ENCODE results near the gene GNPDA1. TPM values are rescaled to one million over a fixed set of nuclear protein-coding genes. Genes with fewer than 3 reads are reported as not detected.
"Not testable (repeated sequence)": the region's sequence is repeated elsewhere in the genome, so short reads cannot be mapped to it uniquely, and the experiment has no call there.

Gene GNPDA1
- total RNA-seq, 1 donor from 2014 or later = 43.7 TPM

- intact Hi-C loops (cut with micrococcal nuclease); H3K27ac Mint-ChIP-seq; H3K36me3 Mint-ChIP-seq (ENCODE audit: low read depth); H3K9me3 Mint-ChIP-seq; DNase-seq (ENCODE audit: low spot score); H3K27me3 Mint-ChIP-seq (ENCODE audit: low read depth); H3K4me3 Mint-ChIP-seq (ENCODE audit: low read depth): not testable (repeated sequence)
- H3K4me1 Mint-ChIP-seq (ENCODE audit: low read depth) = peaks cover 11% of the 10 kb centered on the region
Measured at GRCh38 chr5:142037599-142037998, 24.8 kb upstream of the GNPDA1 start.

DNA sequence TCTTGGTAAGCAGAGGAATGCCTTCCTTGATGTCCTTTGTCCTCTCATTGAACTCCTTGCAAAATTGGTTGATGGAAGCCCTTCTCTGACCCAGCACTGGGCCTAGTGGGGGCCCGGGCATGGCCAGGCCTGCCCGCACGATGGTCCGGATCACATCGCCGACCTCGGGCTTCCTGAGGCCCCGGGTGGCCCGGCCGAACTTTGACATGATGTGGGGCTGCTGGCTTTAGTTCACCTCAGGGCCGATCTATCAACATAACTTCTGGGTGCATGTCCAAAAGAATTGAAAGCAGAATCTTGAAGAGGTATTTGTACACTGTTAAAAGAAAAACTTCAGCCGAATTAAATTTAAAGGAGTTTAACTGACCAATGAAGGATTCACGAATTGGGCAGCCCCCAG, 24.1 kb upstream of the GNPDA1 start:
- no peaks in the 10 kb centered on the region for H3K36me3 Mint-ChIP-seq (ENCODE audit: low read depth)
- H3K9me3 Mint-ChIP-seq = no peaks in the 10 kb centered on the region
- H3K4me3 Mint-ChIP-seq (ENCODE audit: low read depth) = no peak overlapping the region
- no peaks in the 10 kb centered on the region for H3K27me3 Mint-ChIP-seq (ENCODE audit: low read depth)
- DNase-seq (ENCODE audit: low spot score) = no peak
- intact Hi-C loops (cut with micrococcal nuclease) = no loop called here
- no peak overlapping the region for H3K27ac Mint-ChIP-seq
- H3K4me1 Mint-ChIP-seq (ENCODE audit: low read depth) = peaks cover 11% of the 10 kb centered on the region

GRCh38 chr5:142034994-142035393, 22.2 kb upstream of the GNPDA1 start:
- Mint-ChIP-seq H3K27me3 (ENCODE audit: low read depth) (no peaks in the 10 kb centered on the region), H3K36me3 (ENCODE audit: low read depth) (no peaks in the 10 kb centered on the region), H3K27ac (no peak overlapping the region), H3K4me1 (ENCODE audit: low read depth) (peaks cover 11% of the 10 kb centered on the region), H3K9me3 (no peaks in the 10 kb centered on the region), H3K4me3 (ENCODE audit: low read depth) (no peak overlapping the region)
- DNase-seq (ENCODE audit: low spot score) = no peak
- intact Hi-C loops (cut with micrococcal nuclease) = no loop called here

DNA sequence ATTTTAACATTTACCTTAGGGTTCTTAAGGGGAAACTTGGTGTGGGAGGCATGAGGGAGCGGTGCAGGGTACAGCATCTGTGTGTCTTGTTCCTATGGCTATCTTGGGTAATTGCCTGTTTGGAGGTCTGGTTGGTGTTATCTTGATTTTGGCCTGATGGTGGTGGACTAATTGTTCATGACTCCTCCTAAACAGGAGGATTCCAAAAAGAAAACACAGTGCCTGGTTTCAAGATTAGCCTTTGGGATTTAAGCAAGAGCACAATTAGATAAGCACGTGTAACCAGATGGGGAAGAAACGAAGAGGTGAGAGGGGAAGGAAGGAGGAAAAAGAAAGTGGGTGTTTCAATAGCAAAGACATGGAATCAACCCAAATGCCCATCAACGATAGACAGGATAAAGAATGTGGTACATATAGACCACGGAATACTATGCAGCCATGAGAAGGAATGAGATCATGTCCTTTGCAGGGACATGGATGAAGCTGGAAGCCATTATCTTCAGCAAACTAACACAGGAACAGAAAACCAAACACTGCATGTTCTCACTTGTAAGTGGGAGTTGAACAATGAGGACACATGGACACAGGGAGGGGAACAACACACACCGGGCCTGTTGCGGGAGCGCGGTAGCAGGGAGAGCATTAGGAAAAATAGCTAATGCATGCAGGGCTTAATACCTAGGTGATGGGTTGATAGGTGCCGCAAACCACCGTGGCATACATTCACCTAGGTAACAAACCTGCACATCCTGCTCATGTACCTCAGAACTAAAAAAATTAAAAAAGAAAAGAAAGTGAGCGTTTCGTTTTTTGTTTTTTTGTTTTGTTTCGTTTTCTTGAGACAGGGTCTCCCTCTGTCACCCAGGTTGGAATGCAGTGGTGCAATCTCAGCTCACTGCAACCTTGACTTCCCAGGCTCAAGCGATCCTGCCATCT, 21.1 kb upstream of the GNPDA1 start:
- DNase-seq (ENCODE audit: low spot score); H3K9me3 Mint-ChIP-seq; intact Hi-C loops (cut with micrococcal nuclease); H3K4me3 Mint-ChIP-seq (ENCODE audit: low read depth); H3K36me3 Mint-ChIP-seq (ENCODE audit: low read depth); H3K27ac Mint-ChIP-seq; H3K27me3 Mint-ChIP-seq (ENCODE audit: low read depth): not testable (repeated sequence)
- peaks cover 11% of the 10 kb centered on the region for H3K4me1 Mint-ChIP-seq (ENCODE audit: low read depth)

DNA sequence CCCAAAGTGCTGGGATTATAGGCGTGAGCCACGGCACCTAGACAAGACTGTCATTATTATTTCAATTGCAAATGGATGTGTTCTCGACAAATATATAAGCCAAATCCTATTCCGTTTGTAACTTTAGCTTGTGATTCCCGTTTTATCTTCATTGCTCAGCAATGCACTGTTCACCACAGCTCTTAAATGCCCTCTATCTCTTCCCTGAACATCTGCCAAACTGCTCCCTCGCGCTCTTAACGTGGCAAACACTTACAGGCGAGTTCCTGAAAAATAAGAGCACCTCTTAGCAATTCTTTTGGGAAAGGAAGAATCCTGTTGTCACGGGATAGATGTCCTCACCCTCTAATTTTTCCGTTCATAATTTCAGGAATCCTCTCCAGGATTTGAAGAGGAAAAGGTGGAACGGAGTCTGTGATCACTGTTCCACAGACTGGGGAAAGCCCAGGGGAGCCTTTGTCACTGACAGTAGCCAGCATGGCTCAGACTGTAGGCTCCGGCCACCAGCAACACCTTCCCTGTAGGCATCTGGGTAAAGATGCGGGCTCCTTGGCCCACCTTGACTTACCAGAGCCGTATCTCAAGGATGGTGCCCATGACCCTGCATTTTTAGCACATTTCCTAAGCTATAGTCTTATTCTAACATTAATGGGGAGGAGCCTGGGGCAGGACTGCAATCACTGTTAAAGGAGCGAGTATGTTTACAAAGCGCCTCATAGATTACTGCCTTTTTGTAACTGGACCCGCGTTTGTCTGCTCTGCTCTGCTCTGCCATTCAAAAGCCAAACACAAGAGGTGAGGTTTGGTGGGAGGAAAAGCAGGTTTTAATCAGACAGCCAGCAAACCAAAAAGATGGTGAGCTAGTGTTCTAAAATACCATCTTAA, 20.2 kb upstream of the GNPDA1 start:
- intact Hi-C loops (cut with micrococcal nuclease) = no loop called here
- Mint-ChIP-seq H3K27me3 (ENCODE audit: low read depth) (no peaks in the 10 kb centered on the region), H3K36me3 (ENCODE audit: low read depth) (no peaks in the 10 kb centered on the region), H3K27ac (no peak overlapping the region), H3K4me1 (ENCODE audit: low read depth) (peaks cover 11% of the 10 kb centered on the region), H3K4me3 (ENCODE audit: low read depth) (no peak overlapping the region), H3K9me3 (no peaks in the 10 kb centered on the region)
- DNase-seq (ENCODE audit: low spot score) = no peak

DNA sequence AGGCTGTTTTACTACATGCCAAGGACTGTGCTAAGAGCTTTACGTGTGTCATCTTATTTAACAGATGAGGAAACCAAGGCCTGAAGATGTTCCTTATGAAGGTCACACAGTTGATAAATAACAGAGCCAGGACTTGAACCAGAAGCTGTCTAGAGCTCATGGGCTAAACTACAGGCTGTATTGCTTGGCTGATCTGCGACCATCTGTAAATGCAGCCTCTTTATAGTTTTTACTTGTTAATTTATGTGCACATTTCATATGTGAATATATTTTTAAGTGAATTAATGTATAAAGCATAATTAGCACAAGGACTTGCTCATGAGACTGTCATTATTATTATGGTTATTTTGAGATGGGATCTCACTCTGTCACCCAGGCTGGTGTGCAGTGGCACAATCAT, 19.3 kb upstream of the GNPDA1 start:
- H3K9me3 Mint-ChIP-seq = no peaks in the 10 kb centered on the region

DNA sequence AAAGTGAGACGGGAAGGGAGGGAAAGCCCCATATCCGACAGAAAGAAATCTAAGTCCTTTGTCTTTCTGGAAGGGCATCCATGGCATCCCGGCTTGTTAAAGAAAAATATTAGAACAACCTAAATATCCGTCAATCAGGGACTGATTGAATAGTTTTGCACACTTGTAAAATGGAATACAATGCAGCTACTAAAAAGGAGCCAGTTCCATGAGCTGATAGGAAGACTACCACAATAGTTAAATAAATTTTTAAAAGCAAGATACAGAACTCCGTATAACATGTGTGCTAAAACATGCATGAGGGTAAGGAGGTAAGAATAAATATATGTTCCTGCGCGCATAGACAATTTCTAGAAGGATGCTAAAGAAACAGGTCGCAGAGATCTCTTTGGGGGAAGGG, 12.8 kb upstream of the GNPDA1 start:
- Mint-ChIP-seq H3K9me3 (peaks cover under 1% of the 10 kb centered on the region), H3K27ac (peak overlapping the region; percentile 96), H3K27me3 (ENCODE audit: low read depth) (no peaks in the 10 kb centered on the region), H3K36me3 (ENCODE audit: low read depth) (no peaks in the 10 kb centered on the region), H3K4me1 (ENCODE audit: low read depth) (peaks cover 16% of the 10 kb centered on the region), H3K4me3 (ENCODE audit: low read depth) (peak overlapping the region; percentile 83)
- DNase-seq (ENCODE audit: low spot score) = no peak
- intact Hi-C loops (cut with micrococcal nuclease) = loop anchor here (1.0 kb wide), 1 partner anchor 9 kb away; no protein-coding TSS in a partner anchor

More for the DNA sequence above, 19.3 kb upstream of the GNPDA1 start:
- Mint-ChIP-seq H3K27me3 (ENCODE audit: low read depth) (no peaks in the 10 kb centered on the region), H3K4me1 (ENCODE audit: low read depth) (peaks cover 11% of the 10 kb centered on the region), H3K27ac (no peak overlapping the region), H3K4me3 (ENCODE audit: low read depth) (no peak overlapping the region), H3K36me3 (ENCODE audit: low read depth) (no peaks in the 10 kb centered on the region)
- DNase-seq (ENCODE audit: low spot score) = no peak
- intact Hi-C loops (cut with micrococcal nuclease) = no loop called here

DNA sequence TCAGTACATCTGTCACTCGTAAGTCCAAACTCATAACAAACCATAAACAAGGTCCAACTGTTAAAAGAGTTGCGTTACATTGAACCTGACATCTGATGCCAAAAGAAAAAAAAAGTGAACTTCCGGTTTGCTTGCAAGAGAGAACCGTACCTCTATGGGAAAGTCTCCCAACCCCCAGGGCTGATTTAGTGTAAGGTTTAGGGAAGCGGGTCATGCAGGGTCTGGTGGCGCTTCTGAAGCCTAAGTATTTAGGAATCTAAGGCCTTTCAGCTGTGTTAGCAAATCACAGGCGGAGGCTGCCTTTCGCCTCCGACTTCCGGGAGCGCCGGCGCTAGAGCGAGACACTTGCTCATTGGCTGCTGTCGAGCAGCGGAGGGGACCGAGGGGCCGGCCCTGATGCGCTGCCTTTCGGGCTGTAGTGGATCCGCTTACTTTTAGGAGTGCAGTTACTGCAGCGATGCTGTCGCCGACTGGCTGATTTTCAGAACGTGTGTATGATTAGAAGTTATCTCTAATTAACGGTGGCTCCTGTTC, 12.0 kb upstream of the GNPDA1 start:
- Mint-ChIP-seq H3K4me1 (ENCODE audit: low read depth) (peaks cover 18% of the 10 kb centered on the region), H3K27me3 (ENCODE audit: low read depth) (no peaks in the 10 kb centered on the region), H3K4me3 (ENCODE audit: low read depth) (peak overlapping the region; percentile 83), H3K27ac (peak overlapping the region; percentile 96), H3K9me3 (peaks cover 7% of the 10 kb centered on the region), H3K36me3 (ENCODE audit: low read depth) (peaks cover 6% of the 10 kb centered on the region)
- DNase-seq (ENCODE audit: low spot score) = peak; percentile 81
- intact Hi-C loops (cut with micrococcal nuclease) = loop anchor here (1.0 kb wide), 1 partner anchor 9 kb away; no protein-coding TSS in a partner anchor

DNA sequence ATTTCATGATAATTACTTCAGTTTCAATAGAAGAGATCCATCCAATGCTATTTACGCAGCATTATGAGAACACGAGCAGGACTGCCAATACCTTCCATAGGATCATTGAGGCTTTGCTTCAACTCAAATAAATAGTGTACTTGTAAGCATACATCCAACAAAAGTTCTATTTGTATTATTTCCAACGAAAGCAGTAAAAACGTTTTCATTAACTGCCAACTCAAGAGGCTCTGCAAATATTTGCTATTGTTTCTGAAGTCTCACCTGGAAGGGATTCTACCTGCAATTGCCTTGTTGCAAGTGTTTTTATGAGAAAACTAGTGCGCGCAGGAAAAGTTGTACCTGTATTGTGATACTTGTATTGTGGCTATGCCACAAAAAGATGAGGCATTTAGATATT, 11.0 kb upstream of the GNPDA1 start:
- Mint-ChIP-seq H3K4me1 (ENCODE audit: low read depth) (peaks cover 20% of the 10 kb centered on the region), H3K9me3 (peaks cover 7% of the 10 kb centered on the region), H3K36me3 (ENCODE audit: low read depth) (peaks cover 6% of the 10 kb centered on the region), H3K27me3 (ENCODE audit: low read depth) (no peaks in the 10 kb centered on the region), H3K27ac (no peak overlapping the region), H3K4me3 (ENCODE audit: low read depth) (no peak overlapping the region)
- intact Hi-C loops (cut with micrococcal nuclease) = no loop called here
- DNase-seq (ENCODE audit: low spot score) = no peak

- Mint-ChIP-seq H3K4me1 (ENCODE audit: low read depth) (peaks cover 46% of the 10 kb centered on the region), H3K36me3 (ENCODE audit: low read depth) (peaks cover 6% of the 10 kb centered on the region), H3K9me3 (peaks cover 7% of the 10 kb centered on the region), H3K4me3 (ENCODE audit: low read depth) (no peak overlapping the region), H3K27ac (no peak overlapping the region), H3K27me3 (ENCODE audit: low read depth) (no peaks in the 10 kb centered on the region)
- intact Hi-C loops (cut with micrococcal nuclease) = no loop called here
- no peak for DNase-seq (ENCODE audit: low spot score)
Measured at GRCh38 chr5:142020122-142020659, 7.4 kb upstream of the GNPDA1 start.

DNA sequence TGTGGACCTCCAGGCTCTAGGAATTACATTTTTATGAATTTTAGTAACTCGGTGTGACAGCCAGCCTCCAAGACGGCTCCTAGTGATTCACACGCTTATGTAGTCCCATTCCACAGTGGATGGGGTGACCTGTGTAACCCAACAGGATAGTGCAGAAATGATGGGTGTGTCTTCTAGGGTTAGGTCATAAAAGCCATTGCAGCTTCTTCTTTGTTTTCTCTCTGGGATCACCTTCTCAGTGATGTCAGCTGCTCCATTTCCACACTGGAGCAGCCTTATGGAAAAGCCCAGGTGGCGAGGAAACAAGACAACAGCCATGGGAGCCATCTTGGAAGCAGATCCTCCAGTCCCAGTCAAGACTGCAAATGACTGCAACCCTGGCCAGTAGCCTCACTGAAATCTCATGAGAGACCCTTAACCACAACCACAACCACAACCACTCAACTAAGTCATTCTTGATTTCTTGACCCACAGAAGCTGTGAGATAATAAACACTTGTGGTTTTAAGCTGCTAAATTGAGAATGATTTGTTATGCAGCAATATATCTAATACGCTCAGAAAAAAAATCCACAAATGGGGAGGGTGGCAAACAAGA, 5.1 kb upstream of the GNPDA1 start:
- no peak overlapping the region for H3K4me3 Mint-ChIP-seq (ENCODE audit: low read depth)
- peaks cover 6% of the 10 kb centered on the region for H3K36me3 Mint-ChIP-seq (ENCODE audit: low read depth)
- no peaks in the 10 kb centered on the region for H3K27me3 Mint-ChIP-seq (ENCODE audit: low read depth)
- peak overlapping the region; percentile 81 for H3K27ac Mint-ChIP-seq
- no peak for DNase-seq (ENCODE audit: low spot score)
- intact Hi-C loops (cut with micrococcal nuclease) = loop anchor here (2.0 kb wide), 3 partner anchors 55 to 169 kb away; no protein-coding TSS in a partner anchor
- peaks cover 56% of the 10 kb centered on the region for H3K4me1 Mint-ChIP-seq (ENCODE audit: low read depth)
- H3K9me3 Mint-ChIP-seq = peaks cover 7% of the 10 kb centered on the region

DNA sequence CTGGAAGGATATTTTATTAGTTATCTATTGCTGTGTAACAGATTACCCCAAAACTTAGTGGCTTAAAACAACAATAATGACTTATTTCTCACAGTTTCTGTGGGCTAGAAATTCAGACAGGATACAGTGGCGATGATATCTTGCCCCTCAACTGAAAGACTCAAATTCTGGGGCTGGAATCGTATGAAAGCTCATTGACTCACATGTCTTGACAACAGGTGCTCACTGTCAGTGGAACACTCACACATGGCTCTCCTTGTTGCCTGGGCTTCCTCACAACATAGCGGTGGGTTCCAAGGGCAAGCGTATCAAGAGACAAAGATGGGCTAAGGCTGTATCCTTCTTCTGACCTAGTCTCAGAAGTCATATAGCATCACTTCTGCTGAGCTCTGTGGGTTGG, 3.7 kb upstream of the GNPDA1 start:
- Mint-ChIP-seq H3K9me3 (peaks cover 7% of the 10 kb centered on the region), H3K27ac (peak overlapping the region; percentile 96), H3K27me3 (ENCODE audit: low read depth) (no peaks in the 10 kb centered on the region), H3K4me1 (ENCODE audit: low read depth) (peaks cover 63% of the 10 kb centered on the region), H3K4me3 (ENCODE audit: low read depth) (peak overlapping the region; percentile 55), H3K36me3 (ENCODE audit: low read depth) (peaks cover 9% of the 10 kb centered on the region)
- peak; percentile 46 for DNase-seq (ENCODE audit: low spot score)
- intact Hi-C loops (cut with micrococcal nuclease) = loop anchor here (1.0 to 2.0 kb wide), 8 partner anchors 9 to 168 kb away; partner anchors contain the start of gene RNF14

All from activated T-helper 2 cell treated with anti-CD3 and anti-CD28 coated beads, Interferon-gamma antibody, Interleukin-2, Interleukin-4, amounts not matched to agents 10 μg/mL and 5 μg/mL and 100 μg/mL, durations not matched to agents 14 hours and 24 hours and 36 hours (primary cell).